NCI-H526 treated with DMSO at 0.1 percent for 48 hours (cell line): ENCODE results near the gene R3HDM4.
"Not testable (repeated sequence)": the region's sequence is repeated elsewhere in the genome, so short reads cannot be mapped to it uniquely, and the experiment has no call there.

Experiments used
- DNase-seq: peaks from one replicate; lab custom pipeline; 2025; lab: John Stamatoyannopoulos, UW

The R3HDM4 gene

GRCh38 chr19:891421-892200 lies 21.4 kb downstream of the R3HDM4 start:
- not testable (repeated sequence) for DNase-seq

- no peak for DNase-seq
Observed at GRCh38 chr19:890831-891230, 22.2 kb downstream of the R3HDM4 start.

- DNase-seq = no peak
Observed at GRCh38 chr19:889662-890295, 23.2 kb downstream of the R3HDM4 start.

- no peak for DNase-seq
Observed at GRCh38 chr19:888581-889385, 24.2 kb downstream of the R3HDM4 start.

GRCh38 chr19:887599-887998 lies 25.4 kb downstream of the R3HDM4 start:
- no peak for DNase-seq

GRCh38 chr19:887072-887471 lies 25.9 kb downstream of the R3HDM4 start:
- no peak for DNase-seq

- no peak for DNase-seq
Observed at GRCh38 chr19:885536-886224, 27.3 kb downstream of the R3HDM4 start.

- DNase-seq = no peak
Observed at GRCh38 chr19:884420-885211, 28.4 kb downstream of the R3HDM4 start.

GRCh38 chr19:883661-884211 lies 29.3 kb downstream of the R3HDM4 start:
- no peak for DNase-seq

- DNase-seq = no peak
Observed at GRCh38 chr19:882871-883497, 30.0 kb downstream of the R3HDM4 start.

- no peak for DNase-seq
Observed at GRCh38 chr19:881385-882071, 31.5 kb downstream of the R3HDM4 start.

GRCh38 chr19:879711-880438 lies 33.1 kb downstream of the R3HDM4 start:
- no peak for DNase-seq

GRCh38 chr19:878751-879561 lies 34.1 kb downstream of the R3HDM4 start:
- DNase-seq = not testable (repeated sequence)

- DNase-seq = not testable (repeated sequence)
Observed at GRCh38 chr19:877992-878660, 34.9 kb downstream of the R3HDM4 start.

- no peak for DNase-seq
Observed at GRCh38 chr19:876780-877314, 36.2 kb downstream of the R3HDM4 start.

GRCh38 chr19:876089-876488 lies 36.9 kb downstream of the R3HDM4 start:
- no peak for DNase-seq

- no peak for DNase-seq
Observed at GRCh38 chr19:875265-875879, 37.6 kb downstream of the R3HDM4 start.
